Esophagus (tissue), 2 donors: Measurements from ENCODE around the gene DCDC2C. TPM values are rescaled to one million over a fixed set of nuclear protein-coding genes. Genes with fewer than 3 reads are reported as not detected.

Experiments
- H3K27ac ChIP-seq, 2 donors: one replicate each; pipeline ENCODE4 v1.5.1; 2013; ENCODE audit warnings: low read depth in 2 of 2, mild to moderate bottlenecking in 2 of 2, inconsistent platforms in 1 of 2, low read length in 1 of 2, moderate library complexity in 1 of 2
- H3K27me3 ChIP-seq, 2 donors: one replicate each; pipeline ENCODE4 v1.6.1; 2013; ENCODE audit warnings: low read length in 2 of 2, control low read depth in 1 of 2, mild to moderate bottlenecking in 1 of 2; ENCODE audit not compliant: insufficient read depth in 2 of 2, control insufficient read depth in 1 of 2
- H3K36me3 ChIP-seq, 2 donors: one replicate each; pipeline ENCODE4 v1.6.1; 2013; ENCODE audit warnings: low read length in 1 of 2; ENCODE audit not compliant: control insufficient read depth in 2 of 2, insufficient read depth in 2 of 2
- H3K4me1 ChIP-seq, 2 donors: one replicate each; pipeline ENCODE4 v1.6.1; 2013; ENCODE audit warnings: low read length in 1 of 2; ENCODE audit not compliant: control insufficient read depth in 2 of 2, insufficient read depth in 2 of 2
- H3K4me3 ChIP-seq, 2 donors: one replicate each; pipeline ENCODE4 v1.5.1; 2013; ENCODE audit warnings: low read length in 2 of 2, mild to moderate bottlenecking in 2 of 2, low read depth in 1 of 2, moderate library complexity in 1 of 2
- H3K9me3 ChIP-seq, 2 donors: one replicate each; pipeline ENCODE4 v1.6.1; 2013; ENCODE audit warnings: mild to moderate bottlenecking in 2 of 2, low read depth in 1 of 2, low read length in 1 of 2, moderate library complexity in 1 of 2; ENCODE audit not compliant: control insufficient read depth in 2 of 2, insufficient read depth in 1 of 2
- WGBS, 2 donors: extraction: QIAGEN DNeasy Blood & Tissue Kit; methylation state at CpG; one replicate each; pipeline ENCODE4 v1.1.7; 2013; 5-methylcytosine and 5-hydroxymethylcytosine counted together
- polyA plus RNA-seq, 2 donors: library from polyadenylated mRNA; stranded (reverse); fragments of 200-250 nt; gene quantifications; one replicate each; pipeline ENCODE4 v1.2.3, GENCODE V29; 2013
- donor health status: healthy with polysubstance abuse.
- donor health status: Bipolar disorder and iron deficiency.

DCDC2C gene
- polyA plus RNA-seq, 2 donors = 0.04 TPM; not detected in 1

- Histone ChIP-seq H3K27me3 (no peaks in the 10 kb centered on the region), H3K27ac (no peak overlapping the region), H3K4me1 (no peaks in the 10 kb centered on the region), H3K4me3 (no peak overlapping the region), H3K36me3 (no peaks in the 10 kb centered on the region), H3K9me3 (peaks cover 0 to 2% of the 10 kb centered on the region in 2 donors)
- 87 to 94% methylated on average over 7 of the region's 7 CpGs for WGBS, 2 donors
Observed at GRCh38 chr2:3751251-3751650, 47.9 kb downstream of the DCDC2C start.

- Histone ChIP-seq H3K27ac (no peak overlapping the region), H3K4me3 (no peak overlapping the region), H3K36me3 (no peaks in the 10 kb centered on the region), H3K4me1 (no peaks in the 10 kb centered on the region), H3K9me3 (peaks cover 0 to 2% of the 10 kb centered on the region in 2 donors), H3K27me3 (no peaks in the 10 kb centered on the region)
- WGBS, 2 donors = 52 to 63% methylated on average over 5 of the region's 5 CpGs
Observed at GRCh38 chr2:3751806-3752205, 48.4 kb downstream of the DCDC2C start.

- Histone ChIP-seq H3K27ac (no peak overlapping the region), H3K36me3 (no peaks in the 10 kb centered on the region), H3K4me1 (no peaks in the 10 kb centered on the region), H3K9me3 (peaks cover 0 to 2% of the 10 kb centered on the region in 2 donors), H3K27me3 (no peaks in the 10 kb centered on the region), H3K4me3 (no peak overlapping the region)
- 93% methylated on average over 6 of the region's 6 CpGs for WGBS, 2 donors
Observed at GRCh38 chr2:3752376-3752775, 49.0 kb downstream of the DCDC2C start.

- Histone ChIP-seq H3K4me1 (no peaks in the 10 kb centered on the region), H3K27me3 (no peaks in the 10 kb centered on the region), H3K27ac (no peak overlapping the region), H3K4me3 (no peak overlapping the region), H3K36me3 (no peaks in the 10 kb centered on the region), H3K9me3 (peaks cover 0 to 2% of the 10 kb centered on the region in 2 donors)
- WGBS, 2 donors = 83 to 86% methylated on average over 8 of the region's 8 CpGs
Observed at GRCh38 chr2:3753561-3753960, 50.2 kb downstream of the DCDC2C start.

- Histone ChIP-seq H3K4me1 (no peaks in the 10 kb centered on the region), H3K27me3 (no peaks in the 10 kb centered on the region), H3K4me3 (no peak overlapping the region), H3K27ac (no peak overlapping the region), H3K36me3 (no peaks in the 10 kb centered on the region), H3K9me3 (peaks cover 0 to 2% of the 10 kb centered on the region in 2 donors)
- WGBS, 2 donors = 41 to 48% methylated on average over 5 of the region's 5 CpGs
Observed at GRCh38 chr2:3754280-3754679, 50.9 kb downstream of the DCDC2C start.

- Histone ChIP-seq H3K4me1 (no peaks in the 10 kb centered on the region), H3K27ac (no peak overlapping the region), H3K9me3 (peaks cover 0 to 2% of the 10 kb centered on the region in 2 donors), H3K4me3 (no peak overlapping the region), H3K36me3 (no peaks in the 10 kb centered on the region), H3K27me3 (no peaks in the 10 kb centered on the region)
- 76 to 84% methylated on average over 3 of the region's 3 CpGs for WGBS, 2 donors
Observed at GRCh38 chr2:3754795-3755194, 51.4 kb downstream of the DCDC2C start.

GRCh38 chr2:3755277-3755676 is 51.9 kb downstream of the DCDC2C start:
- Histone ChIP-seq H3K4me3 (no peak overlapping the region), H3K27ac (no peak overlapping the region), H3K4me1 (no peaks in the 10 kb centered on the region), H3K27me3 (no peaks in the 10 kb centered on the region), H3K36me3 (no peaks in the 10 kb centered on the region), H3K9me3 (peaks cover 0 to 2% of the 10 kb centered on the region in 2 donors)
- WGBS, 2 donors = 86 to 93% methylated on average over 3 of the region's 3 CpGs

GRCh38 chr2:3756306-3756705 is 52.9 kb downstream of the DCDC2C start:
- H3K27me3 ChIP-seq = no peaks in the 10 kb centered on the region
- WGBS, 2 donors = 32 to 39% methylated on average over 8 of the region's 8 CpGs
- no peaks in the 10 kb centered on the region for H3K4me1 ChIP-seq
- H3K9me3 ChIP-seq = no peaks in the 10 kb centered on the region
- no peak overlapping the region for H3K4me3 ChIP-seq
- H3K27ac ChIP-seq = no peak overlapping the region
- no peaks in the 10 kb centered on the region for H3K36me3 ChIP-seq

GRCh38 chr2:3758906-3759305 is 55.5 kb downstream of the DCDC2C start:
- Histone ChIP-seq H3K4me1 (no peaks in the 10 kb centered on the region), H3K9me3 (peaks cover 0 to 2% of the 10 kb centered on the region in 2 donors), H3K4me3 (no peak overlapping the region), H3K27me3 (no peaks in the 10 kb centered on the region), H3K27ac (no peak overlapping the region), H3K36me3 (no peaks in the 10 kb centered on the region)
- WGBS, 2 donors = 59 to 63% methylated on average over 7 of the region's 7 CpGs

- no peaks in the 10 kb centered on the region for H3K36me3 ChIP-seq
- H3K27ac ChIP-seq = no peak overlapping the region
- no peak overlapping the region for H3K4me3 ChIP-seq
- whole genome bisulfite sequencing, 2 donors = 62 to 65% methylated on average over 7 of the region's 7 CpGs
- H3K4me1 ChIP-seq = no peaks in the 10 kb centered on the region
- H3K9me3 ChIP-seq = peaks cover 0 to 2% of the 10 kb centered on the region in 2 donors
- H3K27me3 ChIP-seq = no peaks in the 10 kb centered on the region
Observed at GRCh38 chr2:3759331-3759730, 56.0 kb downstream of the DCDC2C start.
